ENCODE results near the gene SOX15.

Gene SOX15

DNA sequence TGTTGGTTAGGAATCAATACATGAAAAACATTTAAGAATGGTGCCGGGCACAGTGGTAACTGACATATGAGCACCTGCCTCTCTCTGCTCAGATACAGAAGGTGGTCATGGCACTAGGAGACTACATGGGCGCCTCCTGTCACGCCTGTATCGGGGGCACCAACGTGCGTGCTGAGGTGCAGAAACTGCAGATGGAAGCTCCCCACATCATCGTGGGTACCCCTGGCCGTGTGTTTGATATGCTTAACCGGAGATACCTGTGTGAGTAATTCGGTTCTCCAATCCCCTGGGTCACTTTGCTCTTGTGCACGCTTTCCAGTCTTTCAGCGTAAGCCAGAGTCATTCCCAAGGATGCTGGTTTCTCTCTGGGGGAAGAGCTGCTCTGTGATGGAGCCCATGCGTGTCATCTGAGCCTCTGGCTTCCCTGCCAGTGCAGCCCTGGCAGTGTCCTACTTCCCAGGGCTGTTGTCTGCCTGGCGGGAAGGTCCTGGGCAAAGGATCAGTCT lies 13.4 kb downstream of the SOX15 start:
- DNase-seq = no peak

- DNase-seq = no peak
Measured at GRCh38 chr17:7575959-7576358, 13.9 kb downstream of the SOX15 start.

- DNase-seq = no peak
Measured at GRCh38 chr17:7575481-7575883, 14.4 kb downstream of the SOX15 start.

- no peak for DNase-seq
Measured at GRCh38 chr17:7574176-7574953, 15.5 kb downstream of the SOX15 start.

DNA sequence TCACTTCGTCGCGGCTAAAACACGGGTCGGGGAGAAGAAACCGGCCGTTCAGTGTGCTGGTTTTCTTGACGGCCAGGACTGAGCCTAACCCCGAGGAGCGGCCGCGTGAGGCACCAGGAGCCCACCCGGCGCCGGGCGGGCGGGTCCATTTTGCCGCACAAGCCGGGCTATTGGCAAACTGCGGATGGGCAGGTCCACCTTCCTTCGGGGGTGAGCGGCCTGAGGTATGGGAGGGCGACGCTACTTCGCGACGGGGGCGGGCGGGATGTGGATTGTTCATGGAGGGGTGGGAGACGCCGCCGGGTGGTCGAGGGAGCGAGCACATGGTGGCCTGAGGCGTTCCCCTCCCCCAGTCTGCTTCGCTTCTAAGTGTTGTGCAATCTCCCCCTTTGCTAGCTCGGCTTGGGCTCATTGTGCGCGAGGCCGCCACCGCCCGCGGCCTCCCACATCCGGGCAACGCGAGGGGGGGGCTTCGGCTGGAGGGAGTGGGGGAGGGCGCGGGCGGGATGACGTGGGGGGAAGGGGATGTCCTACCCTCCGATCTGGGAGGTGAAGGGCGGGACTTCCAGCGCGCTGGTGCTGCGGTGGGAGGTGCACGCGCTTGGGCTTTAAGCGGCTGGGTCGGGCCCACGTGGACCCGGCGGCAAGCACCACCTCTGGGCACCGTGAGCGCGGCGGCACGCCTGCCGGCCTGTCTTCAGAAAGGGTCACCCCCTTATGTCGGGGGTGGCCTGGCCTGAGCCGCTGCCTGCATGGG lies 16.4 kb downstream of the SOX15 start:
- DNase-seq = no peak

- peak; percentile 76 for DNase-seq
Measured at GRCh38 chr17:7572588-7573323, 17.1 kb downstream of the SOX15 start.

DNA sequence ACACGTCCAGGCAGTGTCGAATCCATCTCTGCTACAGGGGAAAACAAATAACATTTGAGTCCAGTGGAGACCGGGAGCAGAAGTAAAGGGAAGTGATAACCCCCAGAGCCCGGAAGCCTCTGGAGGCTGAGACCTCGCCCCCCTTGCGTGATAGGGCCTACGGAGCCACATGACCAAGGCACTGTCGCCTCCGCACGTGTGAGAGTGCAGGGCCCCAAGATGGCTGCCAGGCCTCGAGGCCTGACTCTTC lies 17.6 kb downstream of the SOX15 start:
- DNase-seq = no peak

DNA sequence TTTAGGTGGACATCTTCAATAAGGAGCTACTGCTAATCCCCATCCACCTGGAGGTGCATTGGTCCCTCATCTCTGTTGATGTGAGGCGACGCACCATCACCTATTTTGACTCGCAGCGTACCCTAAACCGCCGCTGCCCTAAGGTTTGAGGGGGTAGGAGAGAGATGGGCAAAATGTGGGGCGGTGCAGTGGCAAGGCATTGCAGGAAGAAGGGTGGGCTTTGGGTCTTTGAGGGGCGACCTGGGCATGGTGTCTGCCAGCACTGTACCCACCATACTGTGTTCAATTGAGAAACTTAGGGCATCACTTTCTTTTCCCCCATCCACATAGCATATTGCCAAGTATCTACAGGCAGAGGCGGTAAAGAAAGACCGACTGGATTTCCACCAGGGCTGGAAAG lies 19.5 kb downstream of the SOX15 start:
- no peak for DNase-seq

GRCh38 chr17:7569571-7569970 lies 20.3 kb downstream of the SOX15 start:
- no peak for DNase-seq

- DNase-seq = no peak
Measured at GRCh38 chr17:7563115-7563869, 26.6 kb downstream of the SOX15 start.

DNA sequence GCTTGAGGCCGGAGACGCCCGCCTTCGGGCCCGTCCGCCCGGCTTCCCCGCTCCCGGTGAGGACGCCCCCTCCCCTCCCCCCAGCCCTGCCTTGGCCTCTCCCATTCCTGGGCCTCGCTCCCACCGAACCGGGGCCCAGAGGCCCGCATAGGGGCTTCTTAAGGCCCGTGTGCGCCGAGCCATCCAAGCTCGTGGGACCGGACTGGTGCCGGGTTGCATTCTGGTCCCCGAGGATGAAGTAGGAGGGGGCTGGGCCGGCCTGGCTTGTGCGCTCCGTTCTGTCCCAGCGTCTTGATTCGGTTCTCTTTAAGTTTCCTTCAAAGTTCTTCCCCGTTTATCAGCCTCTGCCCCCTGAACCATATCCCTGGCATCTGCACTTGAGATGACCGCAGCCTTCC lies 27.7 kb downstream of the SOX15 start:
- DNase-seq = no peak

DNA sequence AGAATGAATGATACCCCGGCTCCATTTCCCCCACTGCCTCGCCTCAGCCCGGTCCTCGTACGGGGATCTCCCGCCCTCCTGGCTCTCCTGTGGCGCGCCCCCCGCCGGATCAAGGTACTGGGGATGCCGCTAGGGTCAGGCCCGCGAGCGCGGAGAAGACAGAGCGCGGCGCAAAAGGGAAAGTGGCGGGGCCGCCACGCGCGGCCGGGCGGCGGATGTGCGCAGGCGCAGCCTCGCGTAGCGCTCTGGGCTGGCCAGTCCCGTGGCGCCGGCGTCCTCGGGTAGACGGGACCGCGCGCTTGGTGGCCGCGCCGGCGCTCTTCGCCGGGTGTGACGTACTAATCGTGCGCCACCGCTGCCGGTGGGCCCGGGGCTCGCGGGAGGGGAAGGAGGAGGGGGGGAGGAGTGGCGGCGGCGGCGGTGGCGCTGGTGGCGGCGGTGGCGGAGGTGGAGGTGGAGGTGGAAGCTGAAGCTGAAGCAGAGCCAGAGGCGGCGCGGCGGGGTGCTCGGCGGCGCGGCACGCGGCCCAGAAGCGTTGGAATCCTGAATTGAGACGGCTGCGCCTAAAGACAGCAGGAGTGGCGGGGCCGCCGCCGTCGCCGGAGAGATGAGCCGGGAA lies 28.2 kb downstream of the SOX15 start, which contains the start of gene SENP3:
SENP3 (plus strand) TSS at position 331 of the 619 bp plus-strand sequence. CDS start 1,158 bp downstream, outside the sequence.
- DNase-seq = no peak

DNA sequence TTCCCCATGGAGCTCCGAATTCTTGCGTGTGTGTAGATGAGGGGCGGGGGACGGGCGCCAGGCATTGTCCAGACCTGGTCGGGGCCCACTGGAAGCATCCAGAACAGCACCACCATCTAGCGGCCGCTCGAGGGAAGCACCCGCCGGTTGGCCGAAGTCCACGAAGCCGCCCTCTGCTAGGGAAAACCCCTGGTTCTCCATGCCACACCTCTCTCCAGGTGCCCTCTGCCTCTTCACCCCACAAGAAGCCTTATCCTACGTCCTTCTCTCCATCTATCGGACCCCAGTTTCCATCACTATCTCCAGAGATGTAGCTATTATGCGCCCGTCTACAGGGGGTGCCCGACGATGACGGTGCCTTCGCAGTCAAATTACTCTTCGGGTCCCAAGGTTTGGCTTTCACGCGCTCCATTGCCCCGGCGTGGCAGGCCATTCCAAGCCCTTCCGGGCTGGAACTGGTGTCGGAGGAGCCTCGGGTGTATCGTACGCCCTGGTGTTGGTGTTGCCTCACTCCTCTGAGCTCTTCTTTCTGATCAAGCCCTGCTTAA lies 28.8 kb downstream of the SOX15 start:
- DNase-seq = no peak

GRCh38 chr17:7560172-7561027 lies 29.5 kb downstream of the SOX15 start:
- DNase-seq = no peak

DNA sequence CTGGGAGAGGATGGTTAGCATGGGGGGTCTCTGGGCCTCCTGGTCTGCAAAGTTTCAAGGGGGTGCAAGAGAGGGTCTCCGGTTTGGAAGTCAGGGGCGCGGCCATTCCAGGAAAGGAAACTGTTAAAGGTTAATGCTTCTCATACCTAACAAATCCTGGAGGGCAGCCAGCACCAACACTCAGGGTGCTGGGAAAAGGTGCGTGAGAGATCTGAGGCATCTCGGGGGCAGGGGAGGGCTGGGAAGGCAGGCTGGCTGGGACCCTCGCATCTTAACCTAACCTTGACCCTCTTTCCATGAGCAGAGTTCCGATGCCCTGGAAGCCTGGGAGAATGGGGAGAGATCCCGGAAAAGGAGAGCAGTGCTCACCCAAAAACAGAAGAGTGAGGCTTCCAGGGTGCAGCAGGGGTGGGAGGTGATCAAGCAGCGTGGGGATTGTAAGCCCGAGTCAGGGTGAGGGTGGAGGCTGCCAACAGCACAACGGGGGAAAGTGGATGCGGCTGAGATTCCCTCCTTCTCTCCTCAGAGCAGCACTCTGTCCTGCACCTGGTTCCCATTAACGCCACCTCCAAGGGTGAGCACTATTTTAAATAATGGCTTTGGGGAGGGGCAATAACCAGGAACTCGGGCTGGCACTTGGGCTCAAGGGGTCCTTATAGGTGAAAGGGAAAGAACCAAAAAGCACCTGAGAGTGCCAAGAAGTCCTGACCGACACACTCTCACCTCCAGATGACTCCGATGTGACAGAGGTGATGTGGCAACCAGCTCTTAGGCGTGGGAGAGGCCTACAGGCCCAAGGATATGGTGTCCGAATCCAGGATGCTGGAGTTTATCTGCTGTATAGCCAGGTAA lies 30.3 kb downstream of the SOX15 start:
- DNase-seq = no peak

- no peak for DNase-seq
Measured at GRCh38 chr17:7558544-7559319, 31.2 kb downstream of the SOX15 start, which contains the start of gene TNFSF13. Gene TNFSF13 (plus strand): TSS chr17:7558750. CDS start chr17:7559040, 290 bp downstream.

GRCh38 chr17:7557775-7558543 lies 31.9 kb downstream of the SOX15 start:
- DNase-seq = no peak

GRCh38 chr17:7557147-7557764 lies 32.6 kb downstream of the SOX15 start:
- DNase-seq = no peak
